SH-SY5Y (cell line): ENCODE measurements around the gene OSCP1.
A peak's percentile ranks its signal among the peaks of the same experiment; 100 is the strongest.

Experiments used
- GATA2 ChIP-seq: IDR thresholded peaks from 2 replicates; pipeline ENCODE4 v1.6.1; 2011; ENCODE audit warnings: mild to moderate bottlenecking, low read depth, low read length
- GATA3 ChIP-seq: IDR thresholded peaks from 2 replicates; pipeline ENCODE4 v1.6.1; 2011; ENCODE audit warnings: low read depth, mild to moderate bottlenecking, low read length, moderate library complexity

Gene OSCP1

DNA sequence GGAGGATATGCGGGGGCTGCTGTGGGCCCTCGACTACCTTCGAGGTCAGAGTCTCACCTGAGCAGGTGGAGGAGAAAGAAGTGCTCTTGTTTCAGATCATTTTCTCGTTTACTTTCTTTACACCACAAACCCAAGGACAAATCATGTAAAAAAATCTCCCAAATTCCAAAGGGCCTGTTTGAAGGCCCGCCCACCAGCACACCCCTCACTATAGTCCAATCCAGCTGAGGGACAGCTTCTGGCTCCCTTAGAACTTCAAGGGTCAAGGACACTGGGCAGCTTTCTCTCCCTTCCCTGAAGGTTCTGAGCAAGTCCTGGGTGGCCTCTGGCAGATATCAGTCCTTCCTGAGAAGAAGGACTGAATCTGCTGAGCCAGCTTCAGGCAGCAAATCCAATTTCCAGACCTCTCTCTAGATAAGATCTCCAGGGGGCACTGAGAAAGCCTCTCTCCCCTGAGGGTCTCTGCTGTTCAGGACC is 70.1 kb downstream of the OSCP1 start:
- TF ChIP-seq GATA3 (0 out of 2 replicates have a peak, but pooled peaks have one; percentile 29), GATA2 (peak; percentile 78)

DNA sequence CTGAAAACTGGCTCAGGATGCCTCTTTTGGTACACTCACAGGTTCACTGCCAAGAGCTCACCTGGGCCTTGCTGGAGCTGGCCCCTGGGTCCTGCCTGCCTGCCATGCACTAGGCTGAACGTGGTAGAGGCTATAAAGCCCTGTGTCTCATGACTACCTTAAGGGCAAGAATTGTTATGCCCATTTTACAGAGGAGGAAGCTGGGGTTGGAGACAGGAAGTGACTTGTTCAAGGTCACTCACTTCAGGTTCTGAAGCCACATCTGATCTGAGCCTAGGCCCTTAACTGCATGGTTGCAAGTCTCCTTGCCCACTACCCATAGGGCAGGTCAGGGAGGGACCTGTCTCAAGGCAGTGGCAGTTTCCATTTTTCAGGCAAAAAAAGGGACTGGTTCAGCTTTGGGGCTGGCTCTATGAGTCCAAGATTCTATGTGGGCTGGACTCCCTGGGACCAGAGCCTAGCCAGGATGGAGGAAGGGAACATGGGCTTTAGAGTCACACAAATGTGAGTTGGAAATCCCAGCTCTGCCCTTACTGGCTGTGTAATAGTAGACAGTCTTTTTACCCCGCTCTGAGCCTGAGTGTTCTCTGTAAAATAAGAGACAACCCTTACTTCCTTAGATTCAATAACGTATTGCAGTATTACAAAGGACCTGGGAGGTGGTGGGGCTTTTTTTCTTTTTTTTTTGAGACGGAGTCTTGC is 72.3 kb downstream of the OSCP1 start:
- TF ChIP-seq GATA2: no peak
- no peak for TF ChIP-seq GATA3

GRCh38 chr1:36372617-36373016 is 77.6 kb downstream of the OSCP1 start:
- TF ChIP-seq GATA2 (no peak), GATA3 (no peak)

GRCh38 chr1:36369061-36369861 is 81.0 kb downstream of the OSCP1 start:
- TF ChIP-seq GATA3: no peak
- no peak for TF ChIP-seq GATA2
